Measurements from ENCODE around the gene SIN3B. TPM values are rescaled to one million over a fixed set of nuclear protein-coding genes. Genes with fewer than 3 reads are reported as not detected.

SIN3B gene
- total and polyA plus RNA-seq, 2 donors (not counting 1 experiment from before 2014, with no cell fraction given): 118 to 138 TPM

GRCh38 chr19:16892868-16893685 is 63.9 kb downstream of the SIN3B start:
- POLR2A ChIA-PET: interaction anchor here (0.6 to 0.7 kb wide), 2 partner anchors 109 to 280 kb away, joined by 3 read pairs; no protein-coding TSS in a partner anchor
- CTCF ChIA-PET: interaction anchor here (0.9 kb wide), 1 partner anchor 57 kb away, joined by 3 read pairs; no protein-coding TSS in a partner anchor
- Histone ChIP-seq H3K79me2 (ENCODE audit: control insufficient read depth, insufficient read depth, low read length) (no peaks in the 10 kb centered on the region), H3K4me1 (ENCODE audit: control insufficient read depth in 2 of 2, insufficient read depth in 2 of 2, low read length in 2 of 2) (peaks cover 45 to 65% of the 10 kb centered on the region in 2 donors), H3K9me3 (ENCODE audit: control extremely low read depth in 1 of 3, control insufficient read depth in 2 of 3, insufficient read depth in 1 of 3, low read length in 2 of 3) (peaks cover 0 to 6% (median 0%) of the 10 kb centered on the region in 3 donors), H3K9ac (ENCODE audit: low read length) (peak overlapping the region; percentile 13), H2AFZ (ENCODE audit: insufficient read depth, low read depth, low read length, poor library complexity, severe bottlenecking) (peak overlapping the region; percentile 80), H3K27ac (ENCODE audit: low read length in 2 of 2) (peak overlapping the region; percentile 21 to 53), H3K27me3 (replicated peaks in 1 of 4; ENCODE audit: control extremely low read depth in 1 of 4, control insufficient read depth in 3 of 4, insufficient read depth in 4 of 4, low read length in 3 of 4) (peaks cover 0 to 23% (median 5%) of the 10 kb centered on the region in 4 experiments), H4K20me1 (ENCODE audit: control insufficient read depth, insufficient read depth, low read length, poor library complexity, severe bottlenecking) (no peaks in the 10 kb centered on the region), H3K36me3 (replicated peaks in 1 of 2; ENCODE audit: control extremely low read depth in 1 of 2, control insufficient read depth in 1 of 2, extremely low read depth in 1 of 2, insufficient read depth in 2 of 2, low read length in 1 of 2) (no peaks in the 10 kb centered on the region), H3K4me2 (replicated peaks; ENCODE audit: low read depth, low read length, poor library complexity, severe bottlenecking) (peak overlapping the region; percentile 65), H3K4me3 (ENCODE audit: control extremely low read depth in 1 of 5, extremely low read depth in 1 of 5, insufficient read depth in 1 of 5, low read depth in 2 of 5, low read length in 4 of 5) (peak overlapping the region in 1 of 5 experiments; percentile 27)
- ATAC-seq (ENCODE audit: low read depth) (no peak), DNase-seq (no peak)
- Mint-ChIP-seq H3K9me3 (ENCODE audit: insufficient read depth) (no peaks in the 10 kb centered on the region), H3K4me1 (peaks cover 56% of the 10 kb centered on the region), H3K27ac (peak overlapping the region; percentile 89), H3K27me3 (peaks cover 3% of the 10 kb centered on the region), H3K4me3 (peak overlapping the region; percentile 64)
- 50% methylated on average over 13 of the region's 19 CpGs for WGBS (ENCODE audit: insufficient coverage)
- TF ChIP-seq CTCF (IDR thresholded peaks at IDR 0.05) (no peak), EZH2 (IDR thresholded peaks at IDR 0.05; ENCODE audit: borderline replicate concordance, insufficient read depth, low read depth, low read length, poor library complexity, severe bottlenecking) (no peak)
- intact Hi-C loops (cut with micrococcal nuclease): loop anchor here (10.0 kb wide), 1 partner anchor 412 kb away; the partner anchor contains the start of genes ABHD8, DDA1 and MRPL34

GRCh38 chr19:16893686-16893989 is 64.4 kb downstream of the SIN3B start:
- DNase-seq (peak; percentile 76), ATAC-seq (ENCODE audit: low read depth) (peak; percentile 11)
- POLR2A ChIA-PET: interaction anchor here (0.6 to 0.7 kb wide), 3 partner anchors 109 to 279 kb away, joined by 3 read pairs; no protein-coding TSS in a partner anchor
- Histone ChIP-seq H3K36me3 (replicated peaks in 1 of 2; ENCODE audit: control extremely low read depth in 1 of 2, control insufficient read depth in 1 of 2, extremely low read depth in 1 of 2, insufficient read depth in 2 of 2, low read length in 1 of 2) (no peaks in the 10 kb centered on the region), H2AFZ (ENCODE audit: insufficient read depth, low read depth, low read length, poor library complexity, severe bottlenecking) (peak overlapping the region; percentile 80), H3K9ac (ENCODE audit: low read length) (peak overlapping the region; percentile 13), H3K27me3 (replicated peaks in 1 of 4; ENCODE audit: control extremely low read depth in 1 of 4, control insufficient read depth in 3 of 4, insufficient read depth in 4 of 4, low read length in 3 of 4) (peaks cover 0 to 20% (median 6%) of the 10 kb centered on the region in 4 experiments), H3K4me2 (replicated peaks; ENCODE audit: low read depth, low read length, poor library complexity, severe bottlenecking) (peak overlapping the region; percentile 65), H3K4me1 (ENCODE audit: control insufficient read depth in 2 of 2, insufficient read depth in 2 of 2, low read length in 2 of 2) (peaks cover 42 to 65% of the 10 kb centered on the region in 2 donors), H4K20me1 (ENCODE audit: control insufficient read depth, insufficient read depth, low read length, poor library complexity, severe bottlenecking) (no peaks in the 10 kb centered on the region), H3K4me3 (ENCODE audit: control extremely low read depth in 1 of 5, extremely low read depth in 1 of 5, insufficient read depth in 1 of 5, low read depth in 2 of 5, low read length in 4 of 5) (peak overlapping the region in 1 of 5 experiments; percentile 27), H3K79me2 (ENCODE audit: control insufficient read depth, insufficient read depth, low read length) (no peaks in the 10 kb centered on the region), H3K27ac (ENCODE audit: low read length in 2 of 2) (peak overlapping the region; percentile 42 to 53), H3K9me3 (ENCODE audit: control extremely low read depth in 1 of 3, control insufficient read depth in 2 of 3, insufficient read depth in 1 of 3, low read length in 2 of 3) (peaks cover 0 to 6% (median 0%) of the 10 kb centered on the region in 3 donors)
- TF ChIP-seq EZH2 (IDR thresholded peaks at IDR 0.05; ENCODE audit: borderline replicate concordance, insufficient read depth, low read depth, low read length, poor library complexity, severe bottlenecking): no peak
- TF ChIP-seq CTCF (IDR thresholded peaks at IDR 0.05): no peak
- no peaks in the 10 kb centered on the region for H3K27me3 Mint-ChIP-seq
- no peaks in the 10 kb centered on the region for H3K9me3 Mint-ChIP-seq (ENCODE audit: insufficient read depth)
- peaks cover 57% of the 10 kb centered on the region for H3K4me1 Mint-ChIP-seq
- intact Hi-C loops (cut with micrococcal nuclease): loop anchor here (10.0 kb wide), 1 partner anchor 411 kb away; the partner anchor contains the start of genes ABHD8, DDA1 and MRPL34
- WGBS (ENCODE audit: insufficient coverage): 0% methylated on average over 14 of the region's 14 CpGs
- H3K4me3 Mint-ChIP-seq: peak overlapping the region; percentile 64
- CTCF ChIA-PET: interaction anchor here (0.9 kb wide), 1 partner anchor 58 kb away, joined by 3 read pairs; no protein-coding TSS in a partner anchor
- H3K27ac Mint-ChIP-seq: peak overlapping the region; percentile 89

Measured in B cell (primary cell).